Fibroblast of upper back skin (primary cell): ENCODE measurements around the gene VTI1A.
"Not testable (repeated sequence)": the region's sequence is repeated elsewhere in the genome, so short reads cannot be mapped to it uniquely, and the experiment has no call there.

ENCODE experiments used
- DNase-seq: peaks from one replicate; pipeline ENCODE4 v3.0.0-alpha.2; 2013

The VTI1A gene

GRCh38 chr10:112843623-112844022, 396.6 kb downstream of the VTI1A start:
- DNase-seq = no peak

GRCh38 chr10:112844681-112845544, 397.9 kb downstream of the VTI1A start:
- DNase-seq = no peak

- no peak for DNase-seq
Observed at GRCh38 chr10:112847778-112848177, 400.8 kb downstream of the VTI1A start.

- no peak for DNase-seq
Observed at GRCh38 chr10:112848228-112848627, 401.2 kb downstream of the VTI1A start.

- DNase-seq = no peak
Observed at GRCh38 chr10:112848868-112849430, 401.9 kb downstream of the VTI1A start.

- no peak for DNase-seq
Observed at GRCh38 chr10:112849546-112849945, 402.5 kb downstream of the VTI1A start.

GRCh38 chr10:112851181-112851580, 404.2 kb downstream of the VTI1A start:
- DNase-seq = no peak

GRCh38 chr10:112851588-112852211, 404.7 kb downstream of the VTI1A start:
- no peak for DNase-seq

GRCh38 chr10:112852306-112852705, 405.3 kb downstream of the VTI1A start:
- no peak for DNase-seq

GRCh38 chr10:112855134-112855533, 408.1 kb downstream of the VTI1A start:
- no peak for DNase-seq

GRCh38 chr10:112857493-112857892, 410.5 kb downstream of the VTI1A start:
- no peak for DNase-seq

GRCh38 chr10:112858986-112859651, 412.1 kb downstream of the VTI1A start:
- no peak for DNase-seq

GRCh38 chr10:112859793-112860192, 412.8 kb downstream of the VTI1A start:
- DNase-seq = no peak

GRCh38 chr10:112863461-112863860, 416.4 kb downstream of the VTI1A start:
- not testable (repeated sequence) for DNase-seq
